ENCODE data around the gene LPAR5. TPM values are rescaled to one million over a fixed set of nuclear protein-coding genes. Genes with fewer than 3 reads are reported as not detected.

The LPAR5 gene
- total and polyA plus RNA-seq, 2 of the 13 experiments (the other 11 are each of a cell fraction or from before 2014, with no cell fraction given) = 0.09 to 0.32 TPM

DNA sequence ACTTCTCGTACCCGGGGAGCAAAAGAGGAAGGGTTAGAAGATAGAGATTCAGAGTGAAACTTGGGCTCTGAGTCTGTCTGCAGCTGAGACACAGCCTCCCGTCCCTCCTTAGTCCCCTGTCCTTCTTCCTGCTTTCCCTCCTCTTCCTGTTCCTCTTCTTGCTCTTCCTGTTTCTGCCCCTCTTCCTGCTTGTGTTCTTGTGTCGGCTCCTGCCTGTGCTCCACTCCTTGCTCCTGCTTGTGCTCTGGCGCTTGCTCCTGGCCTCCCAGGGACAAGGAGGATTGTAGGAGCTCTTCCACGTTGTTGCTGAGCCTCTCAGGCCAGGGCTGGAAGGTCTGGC lies 8.5 kb upstream of the LPAR5 start (continued):
- TF ChIP-seq, protein P1, sequence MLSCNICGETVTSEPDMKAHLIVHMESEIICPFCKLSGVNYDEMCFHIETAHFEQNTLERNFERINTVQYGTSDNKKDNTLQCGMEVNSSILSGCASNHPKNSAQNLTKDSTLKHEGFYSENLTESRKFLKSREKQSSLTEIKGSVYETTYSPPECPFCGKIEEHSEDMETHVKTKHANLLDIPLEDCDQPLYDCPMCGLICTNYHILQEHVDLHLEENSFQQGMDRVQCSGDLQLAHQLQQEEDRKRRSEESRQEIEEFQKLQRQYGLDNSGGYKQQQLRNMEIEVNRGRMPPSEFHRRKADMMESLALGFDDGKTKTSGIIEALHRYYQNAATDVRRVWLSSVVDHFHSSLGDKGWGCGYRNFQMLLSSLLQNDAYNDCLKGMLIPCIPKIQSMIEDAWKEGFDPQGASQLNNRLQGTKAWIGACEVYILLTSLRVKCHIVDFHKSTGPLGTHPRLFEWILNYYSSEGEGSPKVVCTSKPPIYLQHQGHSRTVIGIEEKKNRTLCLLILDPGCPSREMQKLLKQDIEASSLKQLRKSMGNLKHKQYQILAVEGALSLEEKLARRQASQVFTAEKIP (CRISPR knock-in tag; IDR thresholded peaks at IDR 0.05; ENCODE audit: borderline replicate concordance) = no peak
- TF ChIP-seq GABPA (IDR thresholded peaks at IDR 0.05; ENCODE audit: low read depth, low read length) (peak; percentile 68), GABPA (CRISPR knock-in tag; IDR thresholded peaks at IDR 0.05; ENCODE audit: low read depth) (peak; percentile 89), POLR2A (IDR thresholded peaks at IDR 0.05; ENCODE audit: insufficient read depth in 1 of 2, low read depth in 2 of 2, low read length in 2 of 2) (peak in 1 of 2 experiments; percentile 64; a peak in 2 of 4 replicates), NFKB2 (CRISPR knock-in tag; IDR thresholded peaks at IDR 0.05; ENCODE audit: borderline replicate concordance) (0 out of 2 replicates have a peak, but pooled peaks have one; percentile 35), ARNT (IDR thresholded peaks at IDR 0.05) (no peak), ATAD3A (CRISPR knock-in tag; IDR thresholded peaks at IDR 0.05) (no peak)
- TF ChIP-seq, protein P2, sequence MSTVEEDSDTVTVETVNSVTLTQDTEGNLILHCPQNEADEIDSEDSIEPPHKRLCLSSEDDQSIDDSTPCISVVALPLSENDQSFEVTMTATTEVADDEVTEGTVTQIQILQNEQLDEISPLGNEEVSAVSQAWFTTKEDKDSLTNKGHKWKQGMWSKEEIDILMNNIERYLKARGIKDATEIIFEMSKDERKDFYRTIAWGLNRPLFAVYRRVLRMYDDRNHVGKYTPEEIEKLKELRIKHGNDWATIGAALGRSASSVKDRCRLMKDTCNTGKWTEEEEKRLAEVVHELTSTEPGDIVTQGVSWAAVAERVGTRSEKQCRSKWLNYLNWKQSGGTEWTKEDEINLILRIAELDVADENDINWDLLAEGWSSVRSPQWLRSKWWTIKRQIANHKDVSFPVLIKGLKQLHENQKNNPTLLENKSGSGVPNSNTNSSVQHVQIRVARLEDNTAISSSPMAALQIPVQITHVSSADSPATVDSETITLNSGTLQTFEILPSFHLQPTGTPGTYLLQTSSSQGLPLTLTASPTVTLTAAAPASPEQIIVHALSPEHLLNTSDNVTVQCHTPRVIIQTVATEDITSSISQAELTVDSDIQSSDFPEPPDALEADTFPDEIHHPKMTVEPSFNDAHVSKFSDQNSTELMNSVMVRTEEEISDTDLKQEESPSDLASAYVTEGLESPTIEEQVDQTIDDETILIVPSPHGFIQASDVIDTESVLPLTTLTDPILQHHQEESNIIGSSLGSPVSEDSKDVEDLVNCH (CRISPR knock-in tag; IDR thresholded peaks at IDR 0.05) = no peak
- TF ChIP-seq, protein P3, sequence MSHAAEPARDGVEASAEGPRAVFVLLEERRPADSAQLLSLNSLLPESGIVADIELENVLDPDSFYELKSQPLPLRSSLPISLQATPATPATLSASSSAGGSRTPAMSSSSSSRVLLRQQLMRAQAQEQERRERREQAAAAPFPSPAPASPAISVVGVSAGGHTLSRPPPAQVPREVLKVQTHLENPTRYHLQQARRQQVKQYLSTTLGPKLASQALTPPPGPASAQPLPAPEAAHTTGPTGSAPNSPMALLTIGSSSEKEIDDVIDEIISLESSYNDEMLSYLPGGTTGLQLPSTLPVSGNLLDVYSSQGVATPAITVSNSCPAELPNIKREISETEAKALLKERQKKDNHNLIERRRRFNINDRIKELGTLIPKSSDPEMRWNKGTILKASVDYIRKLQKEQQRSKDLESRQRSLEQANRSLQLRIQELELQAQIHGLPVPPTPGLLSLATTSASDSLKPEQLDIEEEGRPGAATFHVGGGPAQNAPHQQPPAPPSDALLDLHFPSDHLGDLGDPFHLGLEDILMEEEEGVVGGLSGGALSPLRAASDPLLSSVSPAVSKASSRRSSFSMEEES (CRISPR knock-in tag; IDR thresholded peaks at IDR 0.05) = no peak
- TF ChIP-seq, protein P4, sequence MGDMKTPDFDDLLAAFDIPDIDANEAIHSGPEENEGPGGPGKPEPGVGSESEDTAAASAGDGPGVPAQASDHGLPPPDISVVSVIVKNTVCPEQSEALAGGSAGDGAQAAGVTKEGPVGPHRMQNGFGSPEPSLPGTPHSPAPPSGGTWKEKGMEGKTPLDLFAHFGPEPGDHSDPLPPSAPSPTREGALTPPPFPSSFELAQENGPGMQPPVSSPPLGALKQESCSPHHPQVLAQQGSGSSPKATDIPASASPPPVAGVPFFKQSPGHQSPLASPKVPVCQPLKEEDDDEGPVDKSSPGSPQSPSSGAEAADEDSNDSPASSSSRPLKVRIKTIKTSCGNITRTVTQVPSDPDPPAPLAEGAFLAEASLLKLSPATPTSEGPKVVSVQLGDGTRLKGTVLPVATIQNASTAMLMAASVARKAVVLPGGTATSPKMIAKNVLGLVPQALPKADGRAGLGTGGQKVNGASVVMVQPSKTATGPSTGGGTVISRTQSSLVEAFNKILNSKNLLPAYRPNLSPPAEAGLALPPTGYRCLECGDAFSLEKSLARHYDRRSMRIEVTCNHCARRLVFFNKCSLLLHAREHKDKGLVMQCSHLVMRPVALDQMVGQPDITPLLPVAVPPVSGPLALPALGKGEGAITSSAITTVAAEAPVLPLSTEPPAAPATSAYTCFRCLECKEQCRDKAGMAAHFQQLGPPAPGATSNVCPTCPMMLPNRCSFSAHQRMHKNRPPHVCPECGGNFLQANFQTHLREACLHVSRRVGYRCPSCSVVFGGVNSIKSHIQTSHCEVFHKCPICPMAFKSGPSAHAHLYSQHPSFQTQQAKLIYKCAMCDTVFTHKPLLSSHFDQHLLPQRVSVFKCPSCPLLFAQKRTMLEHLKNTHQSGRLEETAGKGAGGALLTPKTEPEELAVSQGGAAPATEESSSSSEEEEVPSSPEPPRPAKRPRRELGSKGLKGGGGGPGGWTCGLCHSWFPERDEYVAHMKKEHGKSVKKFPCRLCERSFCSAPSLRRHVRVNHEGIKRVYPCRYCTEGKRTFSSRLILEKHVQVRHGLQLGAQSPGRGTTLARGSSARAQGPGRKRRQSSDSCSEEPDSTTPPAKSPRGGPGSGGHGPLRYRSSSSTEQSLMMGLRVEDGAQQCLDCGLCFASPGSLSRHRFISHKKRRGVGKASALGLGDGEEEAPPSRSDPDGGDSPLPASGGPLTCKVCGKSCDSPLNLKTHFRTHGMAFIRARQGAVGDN (CRISPR knock-in tag; IDR thresholded peaks at IDR 0.05) = peak; percentile 11; the same call in 1 of the 2 replicates

Data from HepG2 (cell line).